Measurements from ENCODE around the gene MUC21. TPM values are rescaled to one million over a fixed set of nuclear protein-coding genes. Genes with fewer than 3 reads are reported as not detected.

MUC21 gene
- polyA plus RNA-seq, 3 donors, result not detected

DNA sequence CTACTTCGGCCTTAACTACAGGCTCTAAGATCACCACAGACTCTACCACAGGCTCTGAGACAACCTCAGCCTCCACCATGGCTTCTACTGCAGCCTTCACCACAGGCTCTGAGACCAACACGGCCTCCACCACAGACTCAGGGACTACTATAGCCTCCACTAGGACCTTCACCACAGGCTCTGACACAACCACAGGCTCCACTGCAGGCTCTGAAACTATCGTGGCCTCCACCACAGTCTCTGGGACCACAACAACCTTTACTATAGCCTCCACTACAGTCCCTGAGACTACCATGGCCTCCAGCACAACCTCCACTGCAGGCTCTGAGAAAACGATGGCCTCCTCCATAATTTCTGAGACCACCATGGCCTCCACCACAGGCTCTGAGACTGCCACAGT is 42.1 kb downstream of the MUC21 start:
- peaks cover 2 to 14% (median 8%) of the 10 kb centered on the region in 3 donors for H3K27me3 Mint-ChIP-seq (ENCODE audit: low read depth in 3 of 3)

DNA sequence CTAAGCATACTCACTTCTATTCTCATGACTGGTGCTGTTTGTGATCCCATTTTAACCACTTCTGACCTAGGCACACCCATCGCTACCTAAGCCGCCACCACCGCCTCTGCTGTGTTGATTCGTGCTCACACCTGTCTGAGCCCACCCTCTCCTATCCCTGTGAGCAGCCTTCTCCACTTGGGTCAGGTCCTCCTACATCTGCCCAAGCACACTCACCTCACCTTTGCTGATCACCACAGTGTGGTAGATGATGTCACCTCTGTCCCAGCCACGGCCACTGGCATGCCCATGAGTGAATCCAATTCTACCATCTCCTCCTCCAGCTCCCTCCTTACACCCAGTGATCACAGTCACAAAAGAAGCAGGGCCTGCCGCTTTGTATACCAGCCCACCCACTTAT is 47.6 kb downstream of the MUC21 start:
- no peaks in the 10 kb centered on the region for H3K36me3 Mint-ChIP-seq
- Histone ChIP-seq H3K9me3 (replicated peaks in 1 of 2; ENCODE audit: control insufficient read depth in 1 of 2, insufficient read depth in 1 of 2, low read length in 2 of 2) (no peaks in the 10 kb centered on the region), H3K9ac (ENCODE audit: insufficient read depth, low read length, poor library complexity, severe bottlenecking) (no peak overlapping the region), H3K4me3 (replicated peaks in 1 of 3; ENCODE audit: low read depth in 2 of 3, low read length in 3 of 3) (no peak overlapping the region), H4K20me1 (ENCODE audit: insufficient read depth, low read length) (no peaks in the 10 kb centered on the region), H2AFZ (ENCODE audit: insufficient read depth, low read depth, low read length, poor library complexity, severe bottlenecking) (no peak overlapping the region), H3K27me3 (ENCODE audit: control insufficient read depth in 2 of 2, insufficient read depth in 2 of 2, low read length in 2 of 2) (no peaks in the 10 kb centered on the region), H3K36me3 (replicated peaks in 1 of 2; ENCODE audit: control insufficient read depth in 1 of 2, insufficient read depth in 2 of 2, low read length in 2 of 2) (no peaks in the 10 kb centered on the region), H3K79me2 (ENCODE audit: insufficient read depth, low read length) (no peaks in the 10 kb centered on the region), H3K4me1 (ENCODE audit: control insufficient read depth in 1 of 2, insufficient read depth in 2 of 2, low read length in 2 of 2) (no peaks in the 10 kb centered on the region), H3K27ac (ENCODE audit: low read depth in 1 of 2, low read length in 2 of 2) (no peak overlapping the region), H3K4me2 (replicated peaks; ENCODE audit: extremely low read depth, low read length, poor library complexity, severe bottlenecking) (no peak overlapping the region)
- whole genome bisulfite sequencing (ENCODE audit: insufficient coverage), result 94% methylated on average over 3 of the region's 6 CpGs
- H3K9me3 Mint-ChIP-seq, result peaks cover 0 to 1% (median 0%) of the 10 kb centered on the region in 7 donors
- TF ChIP-seq, protein P1, sequence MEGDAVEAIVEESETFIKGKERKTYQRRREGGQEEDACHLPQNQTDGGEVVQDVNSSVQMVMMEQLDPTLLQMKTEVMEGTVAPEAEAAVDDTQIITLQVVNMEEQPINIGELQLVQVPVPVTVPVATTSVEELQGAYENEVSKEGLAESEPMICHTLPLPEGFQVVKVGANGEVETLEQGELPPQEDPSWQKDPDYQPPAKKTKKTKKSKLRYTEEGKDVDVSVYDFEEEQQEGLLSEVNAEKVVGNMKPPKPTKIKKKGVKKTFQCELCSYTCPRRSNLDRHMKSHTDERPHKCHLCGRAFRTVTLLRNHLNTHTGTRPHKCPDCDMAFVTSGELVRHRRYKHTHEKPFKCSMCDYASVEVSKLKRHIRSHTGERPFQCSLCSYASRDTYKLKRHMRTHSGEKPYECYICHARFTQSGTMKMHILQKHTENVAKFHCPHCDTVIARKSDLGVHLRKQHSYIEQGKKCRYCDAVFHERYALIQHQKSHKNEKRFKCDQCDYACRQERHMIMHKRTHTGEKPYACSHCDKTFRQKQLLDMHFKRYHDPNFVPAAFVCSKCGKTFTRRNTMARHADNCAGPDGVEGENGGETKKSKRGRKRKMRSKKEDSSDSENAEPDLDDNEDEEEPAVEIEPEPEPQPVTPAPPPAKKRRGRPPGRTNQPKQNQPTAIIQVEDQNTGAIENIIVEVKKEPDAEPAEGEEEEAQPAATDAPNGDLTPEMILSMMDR (IDR thresholded peaks at IDR 0.05), result no peak
- no peak overlapping the region for H3K4me3 Mint-ChIP-seq
- intact Hi-C loops (cut with micrococcal nuclease), result no loop called here
- H3K4me1 Mint-ChIP-seq, result no peaks in the 10 kb centered on the region
- no peak for DNase-seq
- peaks cover 4 to 7% (median 6%) of the 10 kb centered on the region in 3 donors for H3K27me3 Mint-ChIP-seq (ENCODE audit: low read depth in 3 of 3)
- no peak overlapping the region for H3K27ac Mint-ChIP-seq

More for the DNA sequence above, 42.1 kb downstream of the MUC21 start:
- intact Hi-C loops (cut with micrococcal nuclease), result no loop called here
- Mint-ChIP-seq H3K36me3 (no peaks in the 10 kb centered on the region), H3K9me3 (peaks cover 0 to 9% (median 2%) of the 10 kb centered on the region in 7 donors), H3K4me3 (no peak overlapping the region), H3K4me1 (no peaks in the 10 kb centered on the region), H3K27ac (peak overlapping the region in 1 of 7 donors; percentile 74)
- Histone ChIP-seq H4K20me1 (ENCODE audit: insufficient read depth, low read length) (no peaks in the 10 kb centered on the region), H3K9me3 (replicated peaks in 1 of 2; ENCODE audit: control insufficient read depth in 1 of 2, insufficient read depth in 1 of 2, low read length in 2 of 2) (no peaks in the 10 kb centered on the region), H3K36me3 (replicated peaks in 1 of 2; ENCODE audit: control insufficient read depth in 1 of 2, insufficient read depth in 2 of 2, low read length in 2 of 2) (no peaks in the 10 kb centered on the region), H3K27me3 (ENCODE audit: control insufficient read depth in 2 of 2, insufficient read depth in 2 of 2, low read length in 2 of 2) (no peaks in the 10 kb centered on the region), H3K27ac (ENCODE audit: low read depth in 1 of 2, low read length in 2 of 2) (no peak overlapping the region), H3K9ac (ENCODE audit: insufficient read depth, low read length, poor library complexity, severe bottlenecking) (no peak overlapping the region), H3K79me2 (ENCODE audit: insufficient read depth, low read length) (no peaks in the 10 kb centered on the region), H3K4me2 (replicated peaks; ENCODE audit: extremely low read depth, low read length, poor library complexity, severe bottlenecking) (no peak overlapping the region), H2AFZ (ENCODE audit: insufficient read depth, low read depth, low read length, poor library complexity, severe bottlenecking) (no peak overlapping the region), H3K4me1 (ENCODE audit: control insufficient read depth in 1 of 2, insufficient read depth in 2 of 2, low read length in 2 of 2) (no peaks in the 10 kb centered on the region), H3K4me3 (replicated peaks in 1 of 3; ENCODE audit: low read depth in 2 of 3, low read length in 3 of 3) (no peak overlapping the region)
- TF ChIP-seq, protein P1 (IDR thresholded peaks at IDR 0.05), result no peak
- DNase-seq, result no peak
- 91% methylated on average over 4 of the region's 4 CpGs for WGBS (ENCODE audit: insufficient coverage)
